NCI-H2196 (cell line): ENCODE data around the gene ZC3H12C.
"Not testable (repeated sequence)": the region's sequence is repeated elsewhere in the genome, so short reads cannot be mapped to it uniquely, and the experiment has no call there.

ENCODE experiments used
- DNase-seq: peaks from one replicate; lab custom pipeline; 2025; ENCODE audit not compliant: unreplicated experiment; lab: John Stamatoyannopoulos, UW

ZC3H12C gene

GRCh38 chr11:110176366-110177085, 83.3 kb downstream of the ZC3H12C start:
- no peak for DNase-seq

- DNase-seq: no peak
These were observed 83.9 kb downstream of the ZC3H12C start for GRCh38 chr11:110177086-110177456.

GRCh38 chr11:110179064-110179463, 85.9 kb downstream of the ZC3H12C start:
- no peak for DNase-seq

- DNase-seq: no peak
These were observed 89.7 kb downstream of the ZC3H12C start for GRCh38 chr11:110182886-110183285.

- no peak for DNase-seq
These were observed 91.3 kb downstream of the ZC3H12C start for GRCh38 chr11:110184456-110184855.

- DNase-seq: no peak
These were observed 92.0 kb downstream of the ZC3H12C start for GRCh38 chr11:110185121-110185591.

- DNase-seq: no peak
These were observed 92.4 kb downstream of the ZC3H12C start for GRCh38 chr11:110185599-110185998.

GRCh38 chr11:110186456-110186855, 93.3 kb downstream of the ZC3H12C start:
- DNase-seq: no peak

GRCh38 chr11:110186867-110187266, 93.7 kb downstream of the ZC3H12C start:
- DNase-seq: no peak

- DNase-seq: no peak
These were observed 94.5 kb downstream of the ZC3H12C start for GRCh38 chr11:110187731-110188130.

GRCh38 chr11:110190885-110191284, 97.7 kb downstream of the ZC3H12C start:
- DNase-seq: no peak

- not testable (repeated sequence) for DNase-seq
These were observed 99.6 kb downstream of the ZC3H12C start for GRCh38 chr11:110192604-110193282.

GRCh38 chr11:110194211-110194766, 101.1 kb downstream of the ZC3H12C start:
- DNase-seq: not testable (repeated sequence)

GRCh38 chr11:110196241-110196754, 103.1 kb downstream of the ZC3H12C start:
- no peak for DNase-seq

- DNase-seq: no peak
These were observed 103.8 kb downstream of the ZC3H12C start for GRCh38 chr11:110196884-110197420.

GRCh38 chr11:110198031-110198729, 105.0 kb downstream of the ZC3H12C start:
- DNase-seq: no peak

GRCh38 chr11:110199184-110199981, 106.2 kb downstream of the ZC3H12C start:
- no peak for DNase-seq

GRCh38 chr11:110200241-110200640, 107.0 kb downstream of the ZC3H12C start:
- DNase-seq: no peak

GRCh38 chr11:110200836-110201235, 107.6 kb downstream of the ZC3H12C start:
- no peak for DNase-seq

- no peak for DNase-seq
These were observed 113.9 kb downstream of the ZC3H12C start for GRCh38 chr11:110207123-110207522.
